Astrocyte (in vitro differentiated cells and primary cell): ENCODE measurements around the gene PGPEP1.

Experiments
- CTCF ChIP-seq: IDR thresholded peaks from 2 replicates; pipeline ENCODE4 v1.5.1; 2011; ENCODE audit warnings: low read depth, mild to moderate bottlenecking, inconsistent platforms, low read length, moderate library complexity; ENCODE audit not compliant: insufficient read depth
- EZH2 ChIP-seq: IDR thresholded peaks from 2 replicates; pipeline ENCODE4 v1.6.1; 2012; ENCODE audit warnings: mild to moderate bottlenecking, low read length, inconsistent platforms; ENCODE audit not compliant: insufficient read depth

- no peak for TF ChIP-seq CTCF
- no peak for TF ChIP-seq EZH2
These were observed 74.9 kb downstream of the PGPEP1 start for GRCh38 chr19:18415178-18415867.
